Stimulated activated CD4-positive, alpha-beta T cell treated with anti-CD3 and anti-CD28 coated beads, Interleukin-4, amount 100 ng/mL, for 24 hours (primary cell): ENCODE results near the gene ERG28.

ENCODE experiments used
- DNase-seq: peaks from one replicate; pipeline ENCODE4 v3.0.0-alpha.2; 2020

Gene ERG28

GRCh38 chr14:75657331-75657730 lies 3.3 kb downstream of the ERG28 start:
- no peak for DNase-seq

GRCh38 chr14:75655235-75655634 lies 5.4 kb downstream of the ERG28 start:
- DNase-seq = no peak

- DNase-seq = peak; percentile 88
These were observed 6.4 kb downstream of the ERG28 start for GRCh38 chr14:75654127-75654732.

- DNase-seq = no peak
These were observed 7.1 kb downstream of the ERG28 start for GRCh38 chr14:75653563-75653962.

- no peak for DNase-seq
These were observed 10.2 kb downstream of the ERG28 start for GRCh38 chr14:75650253-75651058.

GRCh38 chr14:75649773-75650172 lies 10.9 kb downstream of the ERG28 start:
- DNase-seq = no peak

- DNase-seq = no peak
These were observed 11.3 kb downstream of the ERG28 start for GRCh38 chr14:75649337-75649736.

- no peak for DNase-seq
These were observed 12.4 kb downstream of the ERG28 start for GRCh38 chr14:75648066-75648838.

GRCh38 chr14:75647640-75648039 lies 13.0 kb downstream of the ERG28 start:
- no peak for DNase-seq

GRCh38 chr14:75646762-75647161 lies 13.9 kb downstream of the ERG28 start:
- DNase-seq = no peak

GRCh38 chr14:75645056-75645455 lies 15.6 kb downstream of the ERG28 start:
- no peak for DNase-seq

GRCh38 chr14:75643985-75644384 lies 16.7 kb downstream of the ERG28 start:
- DNase-seq = no peak

- DNase-seq = no peak
These were observed 19.8 kb downstream of the ERG28 start for GRCh38 chr14:75640876-75641275.

GRCh38 chr14:75636100-75636692 lies 24.5 kb downstream of the ERG28 start:
- no peak for DNase-seq

- no peak for DNase-seq
These were observed 25.8 kb downstream of the ERG28 start for GRCh38 chr14:75634848-75635247.

- no peak for DNase-seq
These were observed 29.2 kb downstream of the ERG28 start for GRCh38 chr14:75631453-75631831.

GRCh38 chr14:75630695-75631452 lies 29.8 kb downstream of the ERG28 start:
- no peak for DNase-seq

- no peak for DNase-seq
These were observed 31.9 kb downstream of the ERG28 start for GRCh38 chr14:75628816-75629215.

GRCh38 chr14:75627406-75627805 lies 33.3 kb downstream of the ERG28 start:
- DNase-seq = no peak

- no peak for DNase-seq
These were observed 33.8 kb downstream of the ERG28 start for GRCh38 chr14:75626863-75627262.

GRCh38 chr14:75626396-75626795 lies 34.3 kb downstream of the ERG28 start:
- DNase-seq = no peak

- DNase-seq = no peak
These were observed 35.6 kb downstream of the ERG28 start for GRCh38 chr14:75625034-75625433.

GRCh38 chr14:75619548-75619947 lies 41.1 kb downstream of the ERG28 start:
- DNase-seq = no peak
